ENCODE results near the gene CREB3L4. TPM values are rescaled to one million over a fixed set of nuclear protein-coding genes. Genes with fewer than 3 reads are reported as not detected.
A peak's percentile ranks its signal among the peaks of the same experiment; 100 is the strongest.

The CREB3L4 gene
- total and polyA plus RNA-seq, 2 experiments from 2014 or later: 8.6 to 15.1 TPM

GRCh38 chr1:153958961-153959260 lies 8.8 kb upstream of the CREB3L4 start:
- WGBS (ENCODE audit: low lambda C conversion rate, missing lambda C conversion rate): 49% methylated on average over 4 of the region's 4 CpGs
- H3K4me2 ChIP-seq: peak overlapping the region; percentile 63
- no peak overlapping the region for H3K4me3 ChIP-seq
- H3K4me1 ChIP-seq (ENCODE audit: insufficient read depth): peaks cover 28% of the 10 kb centered on the region
- no peaks in the 10 kb centered on the region for H3K36me3 ChIP-seq (replicated peaks; ENCODE audit: insufficient read depth, low read depth)
- DNase-seq (ENCODE audit: low spot score): no peak
- H3K27ac ChIP-seq: peak overlapping the region; percentile 44
- no peaks in the 10 kb centered on the region for H3K27me3 ChIP-seq
- H2AFZ ChIP-seq: no peak overlapping the region
- peaks cover 40% of the 10 kb centered on the region for H4K20me1 ChIP-seq (ENCODE audit: insufficient read depth, poor library complexity, severe bottlenecking)
- H3K9me3 ChIP-seq (ENCODE audit: low read depth): no peaks in the 10 kb centered on the region
- TF ChIP-seq EZH2phosphoT487 (IDR thresholded peaks at IDR 0.05; ENCODE audit: low read depth, severe bottlenecking, unreplicated experiment) (no peak), EZH2 (IDR thresholded peaks at IDR 0.05; ENCODE audit: borderline replicate concordance) (no peak)
- TF ChIP-seq, protein P1, sequence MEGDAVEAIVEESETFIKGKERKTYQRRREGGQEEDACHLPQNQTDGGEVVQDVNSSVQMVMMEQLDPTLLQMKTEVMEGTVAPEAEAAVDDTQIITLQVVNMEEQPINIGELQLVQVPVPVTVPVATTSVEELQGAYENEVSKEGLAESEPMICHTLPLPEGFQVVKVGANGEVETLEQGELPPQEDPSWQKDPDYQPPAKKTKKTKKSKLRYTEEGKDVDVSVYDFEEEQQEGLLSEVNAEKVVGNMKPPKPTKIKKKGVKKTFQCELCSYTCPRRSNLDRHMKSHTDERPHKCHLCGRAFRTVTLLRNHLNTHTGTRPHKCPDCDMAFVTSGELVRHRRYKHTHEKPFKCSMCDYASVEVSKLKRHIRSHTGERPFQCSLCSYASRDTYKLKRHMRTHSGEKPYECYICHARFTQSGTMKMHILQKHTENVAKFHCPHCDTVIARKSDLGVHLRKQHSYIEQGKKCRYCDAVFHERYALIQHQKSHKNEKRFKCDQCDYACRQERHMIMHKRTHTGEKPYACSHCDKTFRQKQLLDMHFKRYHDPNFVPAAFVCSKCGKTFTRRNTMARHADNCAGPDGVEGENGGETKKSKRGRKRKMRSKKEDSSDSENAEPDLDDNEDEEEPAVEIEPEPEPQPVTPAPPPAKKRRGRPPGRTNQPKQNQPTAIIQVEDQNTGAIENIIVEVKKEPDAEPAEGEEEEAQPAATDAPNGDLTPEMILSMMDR (IDR thresholded peaks at IDR 0.05; ENCODE audit: poor library complexity): no peak
- no peaks in the 10 kb centered on the region for H3K9me2 ChIP-seq (replicated peaks; ENCODE audit: insufficient read depth)
- H3K79me2 ChIP-seq: peaks cover 68% of the 10 kb centered on the region

DNA sequence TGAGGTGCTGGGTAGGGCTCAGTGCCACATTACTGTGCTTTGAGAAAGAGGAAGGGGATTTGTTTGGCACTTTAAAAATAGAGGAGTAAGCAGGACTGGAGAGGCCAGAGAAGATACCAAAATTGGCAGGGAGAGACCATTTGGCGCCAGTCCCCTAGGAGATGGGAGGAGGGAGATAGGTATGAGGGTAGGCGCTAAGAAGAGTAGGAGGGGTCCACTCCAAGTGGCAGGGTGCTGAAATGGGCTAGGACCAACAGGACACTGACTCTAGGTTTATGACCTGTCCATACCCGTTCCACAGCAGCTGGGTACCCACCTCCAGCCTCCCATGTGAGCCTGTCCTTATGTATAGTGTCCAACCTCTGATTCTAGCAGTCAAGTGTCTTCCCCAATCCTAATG lies 8.2 kb upstream of the CREB3L4 start:
- H2AFZ ChIP-seq: no peak overlapping the region
- H3K4me3 ChIP-seq: no peak overlapping the region
- H3K36me3 ChIP-seq (replicated peaks; ENCODE audit: insufficient read depth, low read depth): no peaks in the 10 kb centered on the region
- TF ChIP-seq, protein P1 (IDR thresholded peaks at IDR 0.05; ENCODE audit: poor library complexity): no peak
- TF ChIP-seq EZH2 (IDR thresholded peaks at IDR 0.05; ENCODE audit: borderline replicate concordance): no peak
- no peak for TF ChIP-seq EZH2phosphoT487 (IDR thresholded peaks at IDR 0.05; ENCODE audit: low read depth, severe bottlenecking, unreplicated experiment)
- H3K27ac ChIP-seq: peak overlapping the region; percentile 44
- no peak for DNase-seq (ENCODE audit: low spot score)
- H3K79me2 ChIP-seq: peaks cover 64% of the 10 kb centered on the region
- 94% methylated on average over 3 of the region's 3 CpGs for WGBS (ENCODE audit: low lambda C conversion rate, missing lambda C conversion rate)
- H4K20me1 ChIP-seq (ENCODE audit: insufficient read depth, poor library complexity, severe bottlenecking): peaks cover 35% of the 10 kb centered on the region
- no peaks in the 10 kb centered on the region for H3K9me2 ChIP-seq (replicated peaks; ENCODE audit: insufficient read depth)
- H3K9me3 ChIP-seq (ENCODE audit: low read depth): no peaks in the 10 kb centered on the region
- H3K27me3 ChIP-seq: no peaks in the 10 kb centered on the region
- no peak overlapping the region for H3K4me2 ChIP-seq
- H3K4me1 ChIP-seq (ENCODE audit: insufficient read depth): peaks cover 27% of the 10 kb centered on the region

GRCh38 chr1:153960206-153960605 lies 7.5 kb upstream of the CREB3L4 start:
- Histone ChIP-seq H3K36me3 (replicated peaks; ENCODE audit: insufficient read depth, low read depth) (no peaks in the 10 kb centered on the region), H3K9me2 (replicated peaks; ENCODE audit: insufficient read depth) (no peaks in the 10 kb centered on the region), H3K79me2 (peaks cover 64% of the 10 kb centered on the region), H3K9me3 (ENCODE audit: low read depth) (no peaks in the 10 kb centered on the region), H3K4me2 (no peak overlapping the region), H3K4me3 (no peak overlapping the region), H2AFZ (no peak overlapping the region), H3K27ac (no peak overlapping the region), H3K27me3 (no peaks in the 10 kb centered on the region), H3K4me1 (ENCODE audit: insufficient read depth) (peaks cover 26% of the 10 kb centered on the region), H4K20me1 (ENCODE audit: insufficient read depth, poor library complexity, severe bottlenecking) (peaks cover 27% of the 10 kb centered on the region)
- WGBS (ENCODE audit: low lambda C conversion rate, missing lambda C conversion rate): 97% methylated on average over 11 of the region's 11 CpGs
- no peak for DNase-seq (ENCODE audit: low spot score)
- TF ChIP-seq EZH2 (IDR thresholded peaks at IDR 0.05; ENCODE audit: borderline replicate concordance) (no peak), EZH2phosphoT487 (IDR thresholded peaks at IDR 0.05; ENCODE audit: low read depth, severe bottlenecking, unreplicated experiment) (no peak)
- TF ChIP-seq, protein P1 (IDR thresholded peaks at IDR 0.05; ENCODE audit: poor library complexity): no peak

GRCh38 chr1:153961421-153961820 lies 6.3 kb upstream of the CREB3L4 start:
- Histone ChIP-seq H3K36me3 (replicated peaks; ENCODE audit: insufficient read depth, low read depth) (no peaks in the 10 kb centered on the region), H3K4me1 (ENCODE audit: insufficient read depth) (peaks cover 31% of the 10 kb centered on the region), H3K4me3 (no peak overlapping the region), H3K9me2 (replicated peaks; ENCODE audit: insufficient read depth) (no peaks in the 10 kb centered on the region), H2AFZ (no peak overlapping the region), H3K27me3 (no peaks in the 10 kb centered on the region), H3K79me2 (peaks cover 61% of the 10 kb centered on the region), H3K4me2 (peak overlapping the region; percentile 93), H4K20me1 (ENCODE audit: insufficient read depth, poor library complexity, severe bottlenecking) (peaks cover 15% of the 10 kb centered on the region), H3K9me3 (ENCODE audit: low read depth) (no peaks in the 10 kb centered on the region), H3K27ac (peak overlapping the region; percentile 98)
- 84% methylated on average over 4 of the region's 4 CpGs for WGBS (ENCODE audit: low lambda C conversion rate, missing lambda C conversion rate)
- DNase-seq (ENCODE audit: low spot score): no peak
- TF ChIP-seq EZH2 (IDR thresholded peaks at IDR 0.05; ENCODE audit: borderline replicate concordance): no peak
- TF ChIP-seq, protein P1 (IDR thresholded peaks at IDR 0.05; ENCODE audit: poor library complexity): no peak
- no peak for TF ChIP-seq EZH2phosphoT487 (IDR thresholded peaks at IDR 0.05; ENCODE audit: low read depth, severe bottlenecking, unreplicated experiment)
